HFF-Myc (cell line): Measurements from ENCODE around the gene CPT2.

ENCODE experiments used
- DNase-seq: peaks from one replicate; pipeline ENCODE4 v3.0.0-alpha.2; 2011; ENCODE audit warnings: low read depth; ENCODE audit errors: extremely low read depth
- H3K4me3 ChIP-seq: replicated peaks from 2 replicates; pipeline ENCODE4 v1.5.1; 2011; ENCODE audit warnings: low read depth, mild to moderate bottlenecking, control low read depth, low read length
- CTCF ChIP-seq: IDR thresholded peaks from 2 replicates; pipeline ENCODE4 v1.5.1; 2012; ENCODE audit warnings: mild to moderate bottlenecking, low read depth, low read length, control low read depth; ENCODE audit errors: missing control alignments

Gene CPT2

GRCh38 chr1:53155945-53156344 is 40.7 kb upstream of the CPT2 start:
- DNase-seq = no peak
- TF ChIP-seq CTCF = no peak
- no peak overlapping the region for H3K4me3 ChIP-seq

GRCh38 chr1:53156783-53157182 is 39.8 kb upstream of the CPT2 start:
- TF ChIP-seq CTCF = no peak
- H3K4me3 ChIP-seq = no peak overlapping the region
- DNase-seq = no peak

- DNase-seq = no peak
- no peak overlapping the region for H3K4me3 ChIP-seq
- no peak for TF ChIP-seq CTCF
Measured at GRCh38 chr1:53158900-53159299, 37.7 kb upstream of the CPT2 start.

- no peak for TF ChIP-seq CTCF
- no peak overlapping the region for H3K4me3 ChIP-seq
- DNase-seq = no peak
Measured at GRCh38 chr1:53160924-53161378, 35.7 kb upstream of the CPT2 start.

- no peak for DNase-seq
- TF ChIP-seq CTCF = no peak
- H3K4me3 ChIP-seq = no peak overlapping the region
Measured at GRCh38 chr1:53162621-53163020, 34.0 kb upstream of the CPT2 start.

- no peak overlapping the region for H3K4me3 ChIP-seq
- TF ChIP-seq CTCF = no peak
- DNase-seq = no peak
Measured at GRCh38 chr1:53163291-53163768, 33.3 kb upstream of the CPT2 start.

- TF ChIP-seq CTCF = no peak
- H3K4me3 ChIP-seq = no peak overlapping the region
- DNase-seq = no peak
Measured at GRCh38 chr1:53165408-53165961, 31.1 kb upstream of the CPT2 start.
